ENCODE measurements around the gene VWA5A.
A peak's percentile ranks its signal among the peaks of the same experiment; 100 is the strongest.

VWA5A gene, protein sequence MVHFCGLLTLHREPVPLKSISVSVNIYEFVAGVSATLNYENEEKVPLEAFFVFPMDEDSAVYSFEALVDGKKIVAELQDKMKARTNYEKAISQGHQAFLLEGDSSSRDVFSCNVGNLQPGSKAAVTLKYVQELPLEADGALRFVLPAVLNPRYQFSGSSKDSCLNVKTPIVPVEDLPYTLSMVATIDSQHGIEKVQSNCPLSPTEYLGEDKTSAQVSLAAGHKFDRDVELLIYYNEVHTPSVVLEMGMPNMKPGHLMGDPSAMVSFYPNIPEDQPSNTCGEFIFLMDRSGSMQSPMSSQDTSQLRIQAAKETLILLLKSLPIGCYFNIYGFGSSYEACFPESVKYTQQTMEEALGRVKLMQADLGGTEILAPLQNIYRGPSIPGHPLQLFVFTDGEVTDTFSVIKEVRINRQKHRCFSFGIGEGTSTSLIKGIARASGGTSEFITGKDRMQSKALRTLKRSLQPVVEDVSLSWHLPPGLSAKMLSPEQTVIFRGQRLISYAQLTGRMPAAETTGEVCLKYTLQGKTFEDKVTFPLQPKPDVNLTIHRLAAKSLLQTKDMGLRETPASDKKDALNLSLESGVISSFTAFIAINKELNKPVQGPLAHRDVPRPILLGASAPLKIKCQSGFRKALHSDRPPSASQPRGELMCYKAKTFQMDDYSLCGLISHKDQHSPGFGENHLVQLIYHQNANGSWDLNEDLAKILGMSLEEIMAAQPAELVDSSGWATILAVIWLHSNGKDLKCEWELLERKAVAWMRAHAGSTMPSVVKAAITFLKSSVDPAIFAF

DNA sequence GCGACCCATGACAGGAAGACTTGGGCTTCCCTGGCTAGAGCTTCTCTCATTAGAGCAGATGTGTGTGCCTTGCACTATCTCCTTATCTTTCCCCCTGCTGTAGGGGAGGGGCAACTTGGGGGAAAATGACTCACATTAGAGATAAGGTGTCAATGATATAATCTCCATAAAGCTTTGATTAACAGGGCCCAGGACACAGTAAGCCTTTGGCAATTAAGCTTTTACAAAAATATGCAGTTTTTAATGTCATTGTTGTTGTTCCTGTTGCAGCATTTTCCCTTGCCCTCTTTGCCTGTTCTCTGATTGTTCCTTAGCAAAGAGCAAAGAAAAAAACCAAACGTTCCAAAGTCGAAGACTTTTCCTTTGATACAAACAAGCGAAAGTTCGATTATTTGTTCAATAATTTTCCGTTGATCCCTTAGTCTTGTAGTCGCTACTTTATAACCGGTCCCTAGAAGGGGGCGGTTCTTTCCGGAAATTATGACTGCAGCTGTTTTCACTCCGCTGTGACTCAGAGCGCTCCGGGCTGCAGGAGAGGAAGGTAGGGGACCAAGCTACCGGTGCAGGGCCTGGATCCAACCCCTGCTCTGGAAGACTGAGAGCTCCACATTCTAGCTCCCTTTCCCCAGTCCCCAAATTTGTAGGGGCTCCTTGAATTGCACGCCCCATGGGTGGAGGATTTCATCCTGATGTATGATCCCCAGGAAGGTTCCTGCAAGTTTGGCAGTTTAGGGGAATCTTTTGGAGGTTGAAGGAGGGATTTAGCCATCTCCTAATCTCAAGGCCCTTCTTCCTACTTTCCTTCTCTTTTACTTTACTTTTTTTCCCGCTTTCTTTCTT, at the start of gene VWA5A:
Gene VWA5A (plus strand): TSS at position 509 of the 840 bp plus-strand sequence. CDS start 2,062 bp downstream, outside the sequence.
- DNase-seq (ENCODE audit: low read depth, low spot score) = peak; percentile 71

DNA sequence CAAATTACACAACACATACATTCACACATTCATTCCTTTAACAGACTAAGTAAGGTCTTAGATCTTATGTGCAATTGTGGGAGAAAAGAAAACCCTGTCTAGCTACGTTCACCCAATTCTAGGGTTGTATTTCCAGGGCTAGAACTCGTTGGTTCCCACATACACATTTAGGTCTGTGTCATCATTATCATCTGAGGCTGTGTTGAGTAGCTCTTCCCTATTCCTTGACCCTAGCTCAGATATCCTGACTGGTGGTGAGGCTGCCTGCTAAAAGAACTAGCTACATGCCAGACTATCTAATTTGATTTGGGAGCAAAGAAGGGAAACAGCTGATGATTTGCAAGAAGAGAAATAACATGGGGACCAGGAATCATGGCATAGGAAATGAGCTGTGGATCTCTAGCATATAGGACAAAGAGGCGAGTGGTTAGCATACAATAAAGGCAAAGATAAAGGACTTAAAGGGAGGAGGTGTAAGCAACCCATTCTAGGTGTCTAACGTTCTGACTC, 46.6 kb upstream of the VWA5A start:
- DNase-seq (ENCODE audit: low read depth, low spot score) = no peak

DNA sequence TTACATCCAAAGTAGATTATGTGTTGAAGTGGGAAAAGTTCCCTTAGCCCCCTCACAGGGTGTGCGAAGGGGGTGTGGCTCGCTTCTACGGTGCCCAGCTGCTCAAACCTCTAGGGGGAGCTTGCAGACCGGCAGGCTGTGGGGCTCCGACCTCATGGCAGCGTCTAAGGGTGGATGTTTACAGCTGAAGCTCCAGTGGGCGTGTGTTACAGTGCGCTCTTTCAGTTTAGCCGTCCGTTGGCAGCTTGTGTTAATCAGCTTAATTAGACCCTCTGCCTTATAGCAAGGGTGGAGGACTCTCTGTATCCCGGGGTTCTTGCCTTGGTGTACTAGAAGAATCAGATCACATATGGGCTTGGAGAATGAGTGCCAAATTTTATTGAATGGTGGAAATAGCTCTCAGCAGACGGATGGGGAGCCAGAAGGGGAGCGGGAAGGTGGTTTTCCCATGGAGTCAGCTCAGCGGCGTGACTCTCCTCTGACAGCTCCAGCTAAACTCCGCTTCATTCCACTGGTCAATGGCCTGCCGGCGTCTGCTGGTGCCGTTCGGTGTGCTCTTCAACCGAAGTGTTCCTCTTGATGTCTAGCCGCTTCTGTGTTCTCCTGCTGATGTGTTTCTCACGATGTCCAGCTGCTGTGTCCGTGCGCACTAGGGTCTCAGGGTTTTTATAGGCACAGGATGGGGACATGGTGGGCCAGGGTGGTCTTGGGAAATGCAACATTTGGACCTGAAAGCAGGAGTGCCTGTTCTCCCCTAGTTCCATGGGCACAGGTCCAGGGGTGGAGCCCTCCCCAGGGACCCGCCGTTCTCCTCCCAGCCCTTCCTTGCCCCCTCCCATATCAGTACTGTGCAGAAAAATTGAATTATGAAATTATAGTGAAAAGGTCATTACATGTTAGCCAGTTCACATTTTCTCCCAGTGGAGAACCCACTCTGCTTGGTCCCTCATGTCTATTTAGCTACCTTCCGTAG, 45.5 kb upstream of the VWA5A start:
- peak; percentile 57 for DNase-seq (ENCODE audit: low read depth, low spot score)

DNA sequence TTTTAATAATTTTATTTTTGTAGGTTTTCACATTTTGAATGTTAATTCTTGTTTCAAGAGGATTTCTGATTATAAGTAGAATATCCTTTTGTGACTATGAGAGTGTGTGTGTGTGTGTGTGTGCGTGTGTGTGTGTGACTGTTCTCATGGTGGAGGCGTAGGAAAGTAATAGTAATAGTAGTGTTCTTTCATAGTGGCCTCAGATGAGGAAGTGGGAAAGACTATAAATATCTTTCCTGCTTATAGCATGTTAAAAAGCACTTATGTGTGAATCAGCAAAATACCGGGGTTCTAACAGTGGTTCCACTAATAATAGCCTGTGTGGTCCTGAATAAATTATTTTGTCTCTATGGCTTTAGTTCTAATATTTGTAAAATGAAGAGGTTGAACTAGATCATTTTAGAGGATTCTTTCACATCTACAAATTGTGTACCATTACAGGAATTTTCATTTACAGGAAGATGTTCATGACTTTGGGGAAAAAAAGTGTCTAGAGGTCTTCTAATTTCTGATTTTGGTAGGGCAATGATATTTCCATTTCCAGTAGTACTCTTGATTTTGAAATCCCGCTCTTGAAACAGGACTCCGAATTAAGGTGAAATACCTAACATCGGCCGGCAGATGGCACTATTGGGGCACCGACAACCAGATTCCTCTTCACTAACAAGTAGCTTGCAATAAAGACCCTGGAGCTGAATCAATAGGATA, 44.2 kb upstream of the VWA5A start:
- DNase-seq (ENCODE audit: low read depth, low spot score) = peak; percentile 23

DNA sequence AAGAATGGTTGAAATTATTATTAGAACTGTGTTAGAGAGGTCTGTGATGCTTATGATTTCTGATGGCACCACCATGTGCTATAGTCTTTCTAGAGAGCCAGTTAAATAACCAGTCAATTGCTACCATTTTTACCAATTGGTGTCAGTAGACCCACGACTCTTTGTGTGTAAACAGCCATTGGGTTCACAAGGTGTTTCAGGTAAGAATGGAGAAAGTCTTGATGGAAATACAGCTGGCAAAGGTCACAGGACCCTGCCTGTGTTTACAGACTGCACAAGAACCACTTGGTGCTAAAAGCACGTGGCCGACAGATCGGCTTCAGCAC, 43.7 kb upstream of the VWA5A start:
- no peak for DNase-seq (ENCODE audit: low read depth, low spot score)

DNA sequence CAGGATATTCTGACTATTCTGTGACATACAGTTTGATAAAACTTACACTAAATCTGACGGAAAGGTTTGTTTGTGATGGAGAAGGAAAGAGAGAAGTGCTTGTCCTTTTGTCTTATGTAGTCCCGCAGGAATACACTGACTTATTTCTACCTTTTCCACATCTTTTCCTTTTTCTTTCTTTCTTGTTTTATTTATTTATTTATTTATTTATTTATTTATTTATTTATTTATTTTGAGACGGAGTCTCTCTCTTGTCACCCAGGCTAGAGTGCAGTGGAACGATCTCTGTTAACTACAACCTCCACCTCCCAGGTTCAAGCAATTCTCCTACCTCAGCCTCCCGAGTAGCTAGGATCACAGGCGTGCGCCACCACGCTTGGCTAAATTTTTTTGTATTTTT, 43.1 kb upstream of the VWA5A start:
- no peak for DNase-seq (ENCODE audit: low read depth, low spot score)

DNA sequence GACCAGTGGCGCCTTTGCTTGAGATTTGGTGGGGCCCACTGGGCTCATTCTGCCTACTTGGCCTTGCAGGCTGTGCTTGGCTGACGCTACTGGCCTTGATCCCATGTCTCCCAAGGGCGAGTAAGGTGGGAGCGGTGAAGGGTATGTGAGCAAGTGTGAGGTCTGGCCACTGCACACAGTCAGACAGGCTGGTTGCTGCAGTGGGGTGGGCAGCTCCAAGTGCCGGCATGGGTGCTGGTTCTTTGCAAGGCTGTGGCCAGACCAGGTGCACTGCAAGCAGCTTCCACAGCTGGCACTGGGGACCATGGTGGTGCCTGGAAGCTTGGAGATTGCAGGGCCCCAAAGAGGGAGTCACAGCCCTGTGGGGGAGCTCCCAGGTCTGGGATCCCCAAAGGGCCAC, 40.7 kb upstream of the VWA5A start:
- DNase-seq (ENCODE audit: low read depth, low spot score) = no peak

DNA sequence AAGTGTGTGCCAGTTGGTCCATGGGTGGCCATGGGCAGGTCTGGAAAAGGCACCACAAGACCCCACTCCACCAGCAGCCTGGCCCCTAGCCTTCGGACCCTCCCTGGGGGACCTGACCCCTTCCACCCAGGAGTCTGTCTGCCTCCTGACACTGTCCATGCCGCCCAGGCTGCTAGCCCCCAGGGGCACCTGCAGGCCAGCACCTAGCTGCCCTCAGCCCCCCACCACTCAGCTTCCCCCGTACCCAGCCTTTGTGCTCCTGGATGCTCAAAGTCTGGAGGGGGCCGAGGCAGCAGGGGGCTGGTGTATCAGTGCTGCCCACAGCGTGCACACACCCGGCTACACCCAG, 39.8 kb upstream of the VWA5A start:
- DNase-seq (ENCODE audit: low read depth, low spot score) = no peak

DNA sequence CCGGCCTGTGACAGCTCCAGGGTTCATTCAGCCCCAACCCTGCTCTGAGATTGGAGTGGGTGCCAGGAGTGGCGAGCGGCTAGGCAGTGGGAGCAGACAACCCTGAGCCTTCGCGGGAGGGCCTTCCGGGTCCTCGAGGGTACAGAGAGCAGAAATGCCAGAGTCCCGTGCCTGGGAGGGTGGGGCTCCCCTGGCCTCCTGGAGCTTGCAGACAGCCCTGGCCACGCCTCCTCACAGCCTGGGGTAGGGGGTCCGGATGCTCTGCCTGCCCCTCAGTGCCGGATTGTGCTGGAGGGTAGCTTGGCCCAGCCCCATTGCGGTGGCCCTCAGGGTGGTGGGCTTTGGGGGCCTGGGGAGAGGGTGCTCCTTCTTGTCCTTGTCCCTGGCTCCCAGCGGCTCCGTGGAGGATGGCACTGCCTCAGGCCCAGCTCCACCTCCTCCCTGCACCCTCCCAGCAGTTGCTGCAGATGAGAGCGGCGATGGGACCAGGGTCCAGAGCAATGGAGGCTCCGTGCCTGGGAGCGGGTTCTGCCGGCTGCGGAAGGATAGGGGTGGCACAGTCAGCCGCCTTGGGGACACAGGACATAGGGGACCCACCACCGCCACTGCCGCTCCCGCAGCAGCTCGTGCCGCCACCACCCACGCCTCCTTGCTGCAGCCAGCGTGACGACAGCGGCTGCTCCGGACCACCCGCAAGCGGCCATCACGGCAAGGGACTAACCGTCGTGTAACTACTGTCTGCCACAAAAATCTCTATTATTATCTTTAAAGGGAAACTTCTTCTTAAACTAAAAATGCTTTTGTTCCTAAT, 39.2 kb upstream of the VWA5A start:
- DNase-seq (ENCODE audit: low read depth, low spot score) = no peak

DNA sequence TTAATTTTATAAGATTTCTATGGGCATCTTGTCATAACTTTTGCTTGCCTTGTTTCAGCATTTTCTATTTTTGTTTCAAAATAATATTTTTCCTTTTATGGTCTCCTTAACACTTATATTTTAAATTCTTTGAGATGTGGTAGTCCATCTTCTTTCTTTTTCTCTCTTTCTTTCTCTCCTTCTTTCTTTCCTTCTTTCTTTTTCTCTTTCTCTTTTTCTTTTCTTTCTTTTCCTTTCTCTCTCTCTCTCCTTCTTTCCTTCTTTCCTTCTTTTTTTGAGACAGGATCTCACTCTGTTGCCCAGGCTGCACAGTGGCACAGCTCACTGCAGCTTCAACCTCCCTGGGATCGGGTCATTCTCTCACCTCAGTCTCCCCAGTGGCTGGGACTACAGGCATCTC, 38.0 kb upstream of the VWA5A start:
- DNase-seq (ENCODE audit: low read depth, low spot score) = no peak

DNA sequence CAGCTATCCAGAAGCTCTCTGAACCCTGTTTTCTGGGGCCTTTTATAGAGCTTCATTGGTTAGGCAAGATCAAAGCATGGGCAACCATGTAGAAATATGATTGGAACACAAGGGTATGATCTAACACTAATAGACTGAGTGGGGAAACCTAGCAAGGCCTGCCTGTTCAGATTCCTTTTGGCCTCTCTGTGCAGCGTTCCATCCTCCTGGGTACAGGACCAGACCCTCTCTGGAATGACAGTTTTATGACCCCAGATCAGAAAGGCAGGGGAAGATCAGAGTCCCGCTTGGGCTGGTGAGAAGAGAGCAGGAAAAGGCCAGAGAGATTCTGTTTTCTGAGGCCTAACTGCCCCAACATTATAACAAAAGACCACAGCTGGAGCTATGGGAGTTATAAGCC, 36.7 kb upstream of the VWA5A start:
- DNase-seq (ENCODE audit: low read depth, low spot score) = no peak

DNA sequence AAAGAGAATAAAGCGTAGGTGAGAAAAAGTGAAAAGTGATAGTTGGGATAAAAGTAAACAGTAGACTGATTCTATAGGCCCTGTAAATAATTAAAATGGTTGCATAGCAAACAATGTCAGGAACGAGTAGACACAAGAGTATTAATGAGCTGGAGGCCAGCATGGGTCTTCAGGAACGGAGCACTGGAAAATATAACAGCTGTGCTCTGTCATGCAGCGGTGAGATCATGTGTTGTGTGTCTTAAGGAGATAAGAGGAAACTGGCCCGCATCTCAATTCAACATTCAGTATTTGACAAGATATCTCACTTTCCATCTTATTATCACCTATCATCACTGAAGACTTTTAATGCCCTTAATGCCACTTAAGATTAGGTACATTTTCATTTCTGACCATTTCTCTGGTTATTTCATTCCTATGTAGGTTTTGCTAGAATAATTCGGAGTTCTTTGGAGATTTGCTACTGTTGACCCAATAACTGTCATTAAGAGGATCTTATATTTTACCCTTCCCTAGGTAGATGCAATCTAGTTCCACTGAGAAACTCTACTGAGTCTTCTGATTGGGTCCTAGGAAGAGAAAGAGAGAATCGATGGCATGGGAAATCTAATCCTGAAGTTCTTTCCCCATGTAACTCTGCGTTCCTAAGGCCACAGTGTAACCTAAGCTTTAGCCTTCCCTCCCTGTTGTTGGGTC, 35.5 kb upstream of the VWA5A start:
- no peak for DNase-seq (ENCODE audit: low read depth, low spot score)

DNA sequence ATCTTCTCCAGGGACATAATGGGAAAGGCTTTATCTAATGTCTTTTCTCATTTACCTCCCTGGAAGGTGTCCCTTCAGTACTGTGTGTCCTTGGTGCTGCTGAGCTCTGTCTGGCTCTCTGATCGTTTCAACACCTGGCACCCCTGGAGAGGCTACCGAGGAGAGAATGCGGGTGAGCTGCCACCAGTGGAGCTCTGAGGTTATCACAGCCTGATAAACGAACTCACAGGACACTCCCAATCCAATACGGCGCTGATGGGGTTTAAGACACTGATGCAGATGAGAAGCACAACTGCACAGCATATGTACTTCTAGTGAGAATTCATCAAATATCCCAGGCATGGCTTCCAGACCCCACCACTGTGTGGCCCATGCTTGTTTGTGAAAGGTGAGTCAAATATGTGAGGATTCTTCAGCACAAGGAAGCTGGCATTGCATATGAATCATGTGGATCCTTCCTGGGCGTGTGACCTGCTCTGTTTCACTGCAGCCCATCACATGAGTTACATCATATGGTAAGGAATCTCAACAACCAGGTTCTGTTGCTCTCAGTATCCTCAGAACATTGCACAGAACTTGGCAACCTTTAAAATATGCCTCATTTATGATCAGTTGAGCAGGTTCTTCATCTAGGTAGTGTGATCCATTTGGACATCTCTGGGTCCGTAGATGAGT, 34.8 kb upstream of the VWA5A start:
- DNase-seq (ENCODE audit: low read depth, low spot score) = no peak

DNA sequence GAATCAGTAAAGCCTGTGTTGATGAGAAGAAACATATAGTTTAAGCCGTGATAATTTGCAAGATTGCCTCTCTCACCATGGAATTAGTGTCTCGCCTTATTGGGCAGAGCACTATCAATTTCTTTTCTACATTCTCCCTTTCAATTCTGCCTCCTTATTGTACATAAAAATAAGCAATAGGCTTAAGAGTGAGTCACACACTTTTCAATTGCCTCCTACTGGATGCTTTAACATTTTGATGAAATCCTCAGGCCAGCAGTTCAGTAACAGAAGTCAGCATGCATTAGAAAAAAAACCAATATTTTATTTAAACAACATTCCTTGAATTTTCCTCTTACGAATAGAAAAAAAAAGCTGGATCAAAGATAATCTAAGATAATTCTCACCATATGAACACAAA, 33.8 kb upstream of the VWA5A start:
- no peak for DNase-seq (ENCODE audit: low read depth, low spot score)

DNA sequence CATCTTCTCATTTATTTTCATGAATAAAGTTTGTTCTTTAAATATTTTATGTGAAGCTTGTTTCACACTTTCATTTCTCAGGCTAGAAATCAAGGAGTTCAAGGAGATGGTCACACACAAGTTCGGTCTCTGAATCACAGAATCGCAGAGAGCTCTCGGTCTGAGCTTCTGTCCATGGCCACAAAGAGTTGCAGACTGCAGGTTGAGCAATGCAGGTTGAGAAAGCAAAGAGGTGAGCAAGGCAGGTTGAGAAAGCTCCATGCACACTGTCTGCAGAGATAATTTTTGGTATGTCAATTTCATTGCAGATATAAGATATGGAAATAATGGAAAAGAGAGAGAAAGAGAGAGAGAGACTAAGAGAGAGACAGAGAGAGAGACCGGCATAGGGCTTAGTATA, 32.9 kb upstream of the VWA5A start:
- no peak for DNase-seq (ENCODE audit: low read depth, low spot score)

DNA sequence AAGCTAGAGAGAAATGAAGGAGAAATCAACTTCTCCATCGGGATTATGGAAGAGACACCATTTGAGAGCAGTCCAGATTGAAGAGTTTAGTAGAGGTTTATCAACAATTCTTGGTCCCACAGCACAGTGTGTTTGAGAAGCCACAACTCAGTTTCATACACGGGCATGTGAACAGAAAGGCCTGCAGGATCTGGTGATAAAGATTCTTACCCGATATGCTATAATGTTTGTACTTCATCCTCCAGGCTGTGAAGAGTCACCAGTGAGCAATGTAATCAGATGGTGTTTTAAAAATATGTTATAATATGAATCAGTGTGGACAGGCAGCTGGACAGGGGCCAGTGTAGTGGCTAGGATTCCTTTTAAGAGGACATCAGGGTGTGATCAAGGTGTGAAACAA, 29.7 kb upstream of the VWA5A start:
- no peak for DNase-seq (ENCODE audit: low read depth, low spot score)

DNA sequence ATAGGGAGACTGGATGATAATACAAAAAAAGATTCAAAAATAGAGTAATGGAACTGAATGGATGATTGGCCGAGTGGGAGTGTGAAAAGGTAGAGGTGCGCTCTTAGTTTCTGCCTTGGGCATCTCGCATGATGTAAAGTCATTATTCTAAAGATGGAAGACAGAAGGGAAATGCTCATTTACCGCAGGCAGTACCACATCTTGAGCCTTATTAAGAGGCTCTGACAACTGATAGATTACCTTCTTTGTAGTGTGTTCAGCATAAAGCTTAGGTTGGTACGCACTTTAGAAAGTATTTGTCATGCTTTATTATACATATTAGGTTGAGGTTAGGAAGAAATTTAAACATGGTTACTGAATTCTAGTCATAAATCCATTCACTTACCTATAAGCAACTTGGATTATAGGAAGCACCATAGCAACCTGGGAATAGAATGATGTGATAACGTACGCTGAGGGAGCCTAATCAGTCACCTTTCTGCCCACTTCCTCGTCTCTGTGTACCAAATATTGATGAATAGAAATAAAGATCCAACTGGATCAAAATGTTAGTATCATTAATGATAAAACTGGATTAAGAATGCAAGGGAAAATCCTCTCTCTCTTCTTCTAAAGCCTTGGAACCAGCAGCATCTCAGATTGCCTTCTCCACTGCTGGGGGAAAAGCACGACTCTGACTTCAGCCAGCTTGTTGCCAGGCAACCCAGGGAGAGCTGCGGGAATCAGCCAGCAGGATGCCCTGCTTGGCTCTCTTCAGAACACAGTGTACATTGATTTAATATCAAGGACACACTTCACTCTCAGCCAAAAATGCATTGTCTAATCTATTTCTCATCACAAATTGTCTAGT, 29.0 kb upstream of the VWA5A start:
- DNase-seq (ENCODE audit: low read depth, low spot score) = no peak
